Naive thymus-derived CD8-positive, alpha-beta T cell (primary cell): ENCODE measurements around the gene CACNG7. TPM values are rescaled to one million over a fixed set of nuclear protein-coding genes. Genes with fewer than 3 reads are reported as not detected.
"Not testable (repeated sequence)": the region's sequence is repeated elsewhere in the genome, so short reads cannot be mapped to it uniquely, and the experiment has no call there.

Experiments
- ATAC-seq, 2 donors: fragments of 150-1000 bp; cut with Tn5 transposase in 1 of 2; sonication (Bioruptor Pico), chemical (Tn5 transposase) in 1 of 2; 1 replicate in 1 of 2; 2 replicates in 1 of 2; pipeline ENCODE4 v1.10.0; 2021; ENCODE audit warnings: mild to moderate bottlenecking in 2 of 2, moderate library complexity in 2 of 2
- POLR2A ChIA-PET: fragments of 350-600 bp; sonication (Branson Sonifier 250); formaldehyde crosslinking; loops from one replicate; lab custom pipeline; 2021; ENCODE audit warnings: antibody characterized with exemption; lab: Charles Lee
- DNase-seq, 10 donors: peaks; one replicate each; pipeline versions ENCODE4 v3.0.0 to v3.0.0-alpha.2; 2020 to 2022
- H3K27ac Mint-ChIP-seq, 10 donors: one replicate each; pipeline ENCODE4 v1.8.0; 2020 to 2022; ENCODE audit warnings: mild to moderate bottlenecking in 10 of 10, mixed read lengths in 10 of 10, moderate library complexity in 4 of 10, inconsistent platforms in 1 of 10
- H3K27me3 Mint-ChIP-seq, 5 donors: one replicate each; pipeline ENCODE4 v1.8.0; 2021 to 2022; ENCODE audit warnings: mixed read lengths in 5 of 5
- H3K36me3 Mint-ChIP-seq, 3 donors: one replicate each; pipeline ENCODE4 v1.8.0; 2020 to 2022; ENCODE audit warnings: mixed read lengths in 3 of 3, mild to moderate bottlenecking in 2 of 3, inconsistent platforms in 1 of 3
- H3K4me1 Mint-ChIP-seq, 4 donors: one replicate each; pipeline ENCODE4 v1.8.0; 2021 to 2022; ENCODE audit warnings: mixed read lengths in 4 of 4
- H3K4me3 Mint-ChIP-seq, 10 donors: one replicate each; pipeline ENCODE4 v1.8.0; 2020 to 2022; ENCODE audit warnings: mild to moderate bottlenecking in 10 of 10, mixed read lengths in 10 of 10, moderate library complexity in 6 of 10, inconsistent platforms in 1 of 10
- H3K9me3 Mint-ChIP-seq, 9 donors: one replicate each; pipeline ENCODE4 v1.8.0; 2020 to 2022; ENCODE audit warnings: mixed read lengths in 9 of 9, mild to moderate bottlenecking in 3 of 9, inconsistent platforms in 1 of 9, moderate library complexity in 1 of 9
- polyA plus RNA-seq, 3 donors: library from polyadenylated mRNA; unstranded; fragments of 300-500 nt; fragmentation: Illumina TruSeq; gene quantifications; one replicate each; pipeline ENCODE4 v1.2.3, GENCODE V29; 2021
- total RNA-seq, 8 experiments: library from RNA in 2 of 8; stranded (reverse) in 2 of 8; gene quantifications; one replicate each; pipeline ENCODE4 v1.2.3 and lab custom pipeline; 2021 to 2026

The CACNG7 gene
- not detected for total RNA-seq
- polyA plus RNA-seq: not detected
- 0 reads per million in 6 experiments for total RNA-seq (lab: John Stamatoyannopoulos, UW)

GRCh38 chr19:53908935-53909415, at the start of gene CACNG7:
CACNG7 (plus strand) TSS chr19:53909278; CDS start chr19:53912832, 3,554 bp downstream.
- POLR2A ChIA-PET: no interaction called here
- H3K27ac Mint-ChIP-seq: peak within 1 kb of the TSS in 1 of 10 donors; percentile 86
- peak within 1 kb of the TSS; percentile 45 to 93 (median 69) for H3K4me3 Mint-ChIP-seq
- peaks cover 4 to 13% (median 12%) of the 10 kb centered on the region in 3 donors for H3K36me3 Mint-ChIP-seq
- DNase-seq: no peak
- H3K27me3 Mint-ChIP-seq: peaks cover 49 to 91% (median 80%) of the 10 kb centered on the region in 5 donors
- peaks cover 23 to 43% (median 29%) of the 10 kb centered on the region in 4 donors for H3K4me1 Mint-ChIP-seq
- peaks cover 0 to 12% (median 0%) of the 10 kb centered on the region in 9 donors for H3K9me3 Mint-ChIP-seq
- ATAC-seq: no peak

- POLR2A ChIA-PET: interaction anchor here (0.8 kb wide), 1 partner anchor 18 kb away, joined by 3 read pairs; the partner anchor contains the start of gene PRKCG
- H3K27ac Mint-ChIP-seq: peak overlapping the region in 7 of 10 donors; percentile 25 to 100 (median 56)
These were observed 44.7 kb upstream of the CACNG7 start for GRCh38 chr19:53864308-53864836.

GRCh38 chr19:53865523-53865917, 43.6 kb upstream of the CACNG7 start:
- H3K4me3 Mint-ChIP-seq: peak overlapping the region; percentile 32 to 99 (median 90)
- peak in 1 of 10 donors; percentile 15 for DNase-seq
- peaks cover 0 to 1% (median 0%) of the 10 kb centered on the region in 5 donors for H3K27me3 Mint-ChIP-seq
- POLR2A ChIA-PET: interaction anchor here (0.6 to 4.3 kb wide), 5 partner anchors 9 to 1788 kb away, joined by 3 to 57 read pairs (median 5); partner anchors contain the start of genes CNOT3 and PRKCG
- ATAC-seq: no peak
- H3K9me3 Mint-ChIP-seq: no peaks in the 10 kb centered on the region
- H3K27ac Mint-ChIP-seq: peak overlapping the region; percentile 90 to 100 (median 100)
- peaks cover 13 to 36% (median 29%) of the 10 kb centered on the region in 4 donors for H3K4me1 Mint-ChIP-seq
- H3K36me3 Mint-ChIP-seq: no peaks in the 10 kb centered on the region

More at GRCh38 chr19:53864308-53864836, 44.7 kb upstream of the CACNG7 start:
- H3K4me1 Mint-ChIP-seq: peaks cover 12 to 33% (median 24%) of the 10 kb centered on the region in 4 donors
- DNase-seq (no peak), ATAC-seq (no peak)
- H3K9me3 Mint-ChIP-seq: no peaks in the 10 kb centered on the region
- peaks cover 0 to 1% (median 0%) of the 10 kb centered on the region in 5 donors for H3K27me3 Mint-ChIP-seq
- H3K4me3 Mint-ChIP-seq: no peak overlapping the region
- H3K36me3 Mint-ChIP-seq: no peaks in the 10 kb centered on the region

GRCh38 chr19:53865918-53866864, 42.9 kb upstream of the CACNG7 start:
- Mint-ChIP-seq H3K27me3 (peaks cover 0 to 1% (median 0%) of the 10 kb centered on the region in 5 donors), H3K27ac (peak overlapping the region; percentile 94 to 100 (median 100)), H3K9me3 (no peaks in the 10 kb centered on the region), H3K4me1 (peaks cover 16 to 43% (median 35%) of the 10 kb centered on the region in 4 donors), H3K4me3 (peak overlapping the region; percentile 90 to 99 (median 96)), H3K36me3 (peaks cover 0 to 3% (median 0%) of the 10 kb centered on the region in 3 donors)
- POLR2A ChIA-PET: interaction anchor here (0.6 to 4.3 kb wide), 6 partner anchors 9 to 1787 kb away, joined by 3 to 57 read pairs (median 4); partner anchors contain the start of genes CNOT3 and PRKCG
- peak; percentile 7 to 25 for ATAC-seq
- peak; percentile 44 to 80 (median 64) for DNase-seq

GRCh38 chr19:53866865-53867224, 42.2 kb upstream of the CACNG7 start:
- H3K27me3 Mint-ChIP-seq: peaks cover 0 to 1% (median 0%) of the 10 kb centered on the region in 5 donors
- POLR2A ChIA-PET: interaction anchor here (1.0 to 4.3 kb wide), 8 partner anchors 8 to 1609 kb away, joined by 3 to 57 read pairs (median 6); partner anchors contain the start of genes CNOT3, MBOAT7, PRKCG and PRPF31
- H3K4me3 Mint-ChIP-seq: peak overlapping the region; percentile 90 to 99 (median 96)
- H3K9me3 Mint-ChIP-seq: no peaks in the 10 kb centered on the region
- H3K27ac Mint-ChIP-seq: peak overlapping the region; percentile 94 to 100 (median 100)
- no peak for DNase-seq
- peaks cover 21 to 50% (median 40%) of the 10 kb centered on the region in 4 donors for H3K4me1 Mint-ChIP-seq
- no peak for ATAC-seq
- peaks cover 0 to 7% (median 0%) of the 10 kb centered on the region in 3 donors for H3K36me3 Mint-ChIP-seq

- Mint-ChIP-seq H3K27ac (peak within 1 kb of the TSS; percentile 94 to 100 (median 100)), H3K4me3 (peak within 1 kb of the TSS; percentile 90 to 99 (median 96)), H3K9me3 (no peaks in the 10 kb centered on the region), H3K27me3 (peaks cover 0 to 1% (median 0%) of the 10 kb centered on the region in 5 donors), H3K36me3 (peaks cover 0 to 7% (median 0%) of the 10 kb centered on the region in 3 donors), H3K4me1 (peaks cover 21 to 56% (median 43%) of the 10 kb centered on the region in 4 donors)
- DNase-seq (peak; percentile 98 to 100 (median 100)), ATAC-seq (peak; percentile 45 to 72)
- POLR2A ChIA-PET: interaction anchor here (0.6 to 4.3 kb wide), 8 partner anchors 10 to 1609 kb away, joined by 3 to 57 read pairs (median 4); partner anchors contain the start of genes CNOT3, MBOAT7, PRKCG and PRPF31
These were observed 41.6 kb upstream of the CACNG7 start, which contains the start of gene MYADM for GRCh38 chr19:53867225-53868090. MYADM (plus strand) TSS chr19:53867883; CDS start chr19:53873530, 5,647 bp downstream.

- ATAC-seq (peak in 1 of 2 donors; percentile 2), DNase-seq (peak in 9 of 10 donors; percentile 37 to 79 (median 60))
- Mint-ChIP-seq H3K27me3 (peaks cover 0 to under 1% (median 0%) of the 10 kb centered on the region in 5 donors), H3K27ac (peak overlapping the region; percentile 91 to 100 (median 100)), H3K36me3 (peaks cover 0 to 15% (median 2%) of the 10 kb centered on the region in 3 donors), H3K9me3 (peaks cover 0 to 3% (median 0%) of the 10 kb centered on the region in 9 donors), H3K4me3 (peak overlapping the region; percentile 90 to 99 (median 96)), H3K4me1 (peaks cover 21 to 64% (median 51%) of the 10 kb centered on the region in 4 donors)
- POLR2A ChIA-PET: interaction anchor here (0.6 to 4.3 kb wide), 10 partner anchors 9 to 1608 kb away, joined by 3 to 57 read pairs (median 3); partner anchors contain the start of genes CNOT3, LENG1, MBOAT7 and PRKCG
These were observed 40.8 kb upstream of the CACNG7 start for GRCh38 chr19:53868091-53868891.

GRCh38 chr19:53868892-53869804, 39.9 kb upstream of the CACNG7 start:
- H3K4me1 Mint-ChIP-seq: peaks cover 29 to 73% (median 59%) of the 10 kb centered on the region in 4 donors
- POLR2A ChIA-PET: interaction anchor here (0.7 to 4.3 kb wide), 4 partner anchors 8 to 290 kb away, joined by 3 to 57 read pairs (median 3); partner anchors contain the start of genes CNOT3 and LENG1
- H3K36me3 Mint-ChIP-seq: peaks cover 7 to 24% (median 8%) of the 10 kb centered on the region in 3 donors
- peak overlapping the region; percentile 80 to 99 (median 96) for H3K4me3 Mint-ChIP-seq
- DNase-seq: peak; percentile 72 to 93 (median 88)
- peaks cover 0 to 5% (median 0%) of the 10 kb centered on the region in 9 donors for H3K9me3 Mint-ChIP-seq
- ATAC-seq: peak; percentile 43 to 54
- H3K27ac Mint-ChIP-seq: peak overlapping the region; percentile 81 to 100 (median 97)
- H3K27me3 Mint-ChIP-seq: no peaks in the 10 kb centered on the region

- peaks cover 13 to 32% (median 15%) of the 10 kb centered on the region in 3 donors for H3K36me3 Mint-ChIP-seq
- peaks cover 37 to 81% (median 65%) of the 10 kb centered on the region in 4 donors for H3K4me1 Mint-ChIP-seq
- H3K4me3 Mint-ChIP-seq: peak overlapping the region; percentile 80 to 99 (median 96)
- not testable (repeated sequence) for ATAC-seq, DNase-seq, H3K27me3 Mint-ChIP-seq
- H3K27ac Mint-ChIP-seq: peak overlapping the region; percentile 83 to 100 (median 97)
- H3K9me3 Mint-ChIP-seq: peaks cover 0 to 13% (median 3%) of the 10 kb centered on the region in 9 donors
- POLR2A ChIA-PET: interaction anchor here (1.8 kb wide), 1 partner anchor 12 kb away, joined by 6 read pairs; the partner anchor contains the start of gene PRKCG
These were observed 39.1 kb upstream of the CACNG7 start for GRCh38 chr19:53869805-53870484.
